HEK293T (cell line): ENCODE results near the gene NARS2.
"Not testable (repeated sequence)": the region's sequence is repeated elsewhere in the genome, so short reads cannot be mapped to it uniquely, and the experiment has no call there.

Experiments
- BHLHE40 ChIP-seq: fragments of 450-650 bp; IDR thresholded peaks from 2 replicates; pipeline ENCODE4 v1.6.1; 2016; ENCODE audit warnings: mild to moderate bottlenecking, moderate library complexity, borderline replicate concordance
- ELF4 ChIP-seq: fragments of 450-650 bp; IDR thresholded peaks from 2 replicates; pipeline ENCODE4 v1.6.1; 2017; ENCODE audit warnings: antibody characterized with exemption
- FOXA1 ChIP-seq: fragments of 450-650 bp; IDR thresholded peaks from 2 replicates; pipeline ENCODE4 v1.6.1; 2016; ENCODE audit warnings: mild to moderate bottlenecking
- FOXK2 ChIP-seq: fragments of 450-650 bp; IDR thresholded peaks from 2 replicates; pipeline ENCODE4 v1.6.1; 2016; ENCODE audit warnings: mild to moderate bottlenecking
- FOXM1 ChIP-seq: fragments of 450-650 bp; IDR thresholded peaks from 2 replicates; pipeline ENCODE4 v1.6.1; 2017; ENCODE audit warnings: mild to moderate bottlenecking, borderline replicate concordance
- HDGF ChIP-seq: fragments of 450-650 bp; IDR thresholded peaks from 2 replicates; pipeline ENCODE4 v1.6.1; 2017; ENCODE audit warnings: antibody characterized with exemption, borderline replicate concordance
- LEF1 ChIP-seq: fragments of 450-650 bp; IDR thresholded peaks from 2 replicates; pipeline ENCODE4 v1.6.1; 2017; ENCODE audit warnings: mild to moderate bottlenecking, borderline replicate concordance
- NFRKB ChIP-seq: fragments of 450-650 bp; IDR thresholded peaks from 2 replicates; pipeline ENCODE4 v1.6.1; 2016; ENCODE audit warnings: mild to moderate bottlenecking, moderate library complexity
- SP1 ChIP-seq: fragments of 450-650 bp; IDR thresholded peaks from 2 replicates; pipeline ENCODE4 v1.6.1; 2017
- SUZ12 ChIP-seq: fragments of 450-650 bp; IDR thresholded peaks from 2 replicates; pipeline ENCODE4 v1.6.1; 2016; ENCODE audit warnings: mild to moderate bottlenecking
- TARDBP ChIP-seq: fragments of 450-650 bp; IDR thresholded peaks from 2 replicates; pipeline ENCODE4 v1.6.1; 2016

- TF ChIP-seq ELF4, FOXM1, HDGF, FOXK2, TARDBP, SUZ12, FOXA1, LEF1, SP1, NFRKB, BHLHE40: not testable (repeated sequence)
Measured at GRCh38 chr11:78513085-78513484, 61.6 kb downstream of the NARS2 start.
